ENCODE data around the gene SPANXN3.
"Not testable (repeated sequence)": the region's sequence is repeated elsewhere in the genome, so short reads cannot be mapped to it uniquely, and the experiment has no call there.

SPANXN3 gene, protein sequence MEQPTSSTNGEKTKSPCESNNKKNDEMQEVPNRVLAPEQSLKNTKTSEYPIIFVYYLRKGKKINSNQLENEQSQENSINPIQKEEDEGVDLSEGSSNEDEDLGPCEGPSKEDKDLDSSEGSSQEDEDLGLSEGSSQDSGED

GRCh38 chrX:143517375-143517774 lies at the start of gene SPANXN3:
Gene SPANXN3 (minus strand): TSS chrX:143517475. CDS start chrX:143517391, 84 bp downstream.
- H3K36me3 ChIP-seq (replicated peaks); H3K4me3 ChIP-seq (ENCODE audit: low read depth, low read length); H3K27me3 ChIP-seq (replicated peaks); in situ Hi-C loops (cut with HindIII; ENCODE audit: low pct_ligation_motif_present, low sequenced_read_pairs); H3K27ac ChIP-seq; DNase-seq: not testable (repeated sequence)

DNA sequence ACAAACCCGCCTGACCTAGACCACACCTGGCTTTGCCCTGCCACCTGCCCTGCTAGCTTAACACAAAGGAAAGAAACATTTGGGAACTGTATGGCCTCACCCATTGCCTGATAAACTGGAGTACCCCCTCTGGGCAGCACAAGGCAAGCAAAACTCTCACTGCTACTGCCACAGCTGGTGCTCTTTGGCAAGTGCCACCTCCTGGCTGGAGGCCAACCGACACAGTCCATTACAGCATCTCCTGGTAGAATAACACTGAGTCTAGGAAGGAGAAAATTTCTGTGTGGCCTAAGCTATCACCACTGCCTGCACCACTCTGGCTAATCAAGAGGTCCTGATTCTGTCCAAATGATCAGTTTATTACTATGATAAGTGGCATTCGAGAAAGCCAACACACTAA lies 18.9 kb upstream of the SPANXN3 start:
- TF ChIP-seq, protein P1, sequence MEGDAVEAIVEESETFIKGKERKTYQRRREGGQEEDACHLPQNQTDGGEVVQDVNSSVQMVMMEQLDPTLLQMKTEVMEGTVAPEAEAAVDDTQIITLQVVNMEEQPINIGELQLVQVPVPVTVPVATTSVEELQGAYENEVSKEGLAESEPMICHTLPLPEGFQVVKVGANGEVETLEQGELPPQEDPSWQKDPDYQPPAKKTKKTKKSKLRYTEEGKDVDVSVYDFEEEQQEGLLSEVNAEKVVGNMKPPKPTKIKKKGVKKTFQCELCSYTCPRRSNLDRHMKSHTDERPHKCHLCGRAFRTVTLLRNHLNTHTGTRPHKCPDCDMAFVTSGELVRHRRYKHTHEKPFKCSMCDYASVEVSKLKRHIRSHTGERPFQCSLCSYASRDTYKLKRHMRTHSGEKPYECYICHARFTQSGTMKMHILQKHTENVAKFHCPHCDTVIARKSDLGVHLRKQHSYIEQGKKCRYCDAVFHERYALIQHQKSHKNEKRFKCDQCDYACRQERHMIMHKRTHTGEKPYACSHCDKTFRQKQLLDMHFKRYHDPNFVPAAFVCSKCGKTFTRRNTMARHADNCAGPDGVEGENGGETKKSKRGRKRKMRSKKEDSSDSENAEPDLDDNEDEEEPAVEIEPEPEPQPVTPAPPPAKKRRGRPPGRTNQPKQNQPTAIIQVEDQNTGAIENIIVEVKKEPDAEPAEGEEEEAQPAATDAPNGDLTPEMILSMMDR (IDR thresholded peaks at IDR 0.05; ENCODE audit: low read depth, low read length, missing control alignments), result no peak
- no peaks in the 10 kb centered on the region for H3K36me3 ChIP-seq (replicated peaks)
- in situ Hi-C loops (cut with HindIII; ENCODE audit: low pct_ligation_motif_present, low sequenced_read_pairs), result no loop called here
- no peak overlapping the region for H3K27ac ChIP-seq
- DNase-seq, result no peak
- no peak overlapping the region for H3K4me3 ChIP-seq (ENCODE audit: low read depth, low read length)
- H3K27me3 ChIP-seq (replicated peaks), result no peaks in the 10 kb centered on the region

DNA sequence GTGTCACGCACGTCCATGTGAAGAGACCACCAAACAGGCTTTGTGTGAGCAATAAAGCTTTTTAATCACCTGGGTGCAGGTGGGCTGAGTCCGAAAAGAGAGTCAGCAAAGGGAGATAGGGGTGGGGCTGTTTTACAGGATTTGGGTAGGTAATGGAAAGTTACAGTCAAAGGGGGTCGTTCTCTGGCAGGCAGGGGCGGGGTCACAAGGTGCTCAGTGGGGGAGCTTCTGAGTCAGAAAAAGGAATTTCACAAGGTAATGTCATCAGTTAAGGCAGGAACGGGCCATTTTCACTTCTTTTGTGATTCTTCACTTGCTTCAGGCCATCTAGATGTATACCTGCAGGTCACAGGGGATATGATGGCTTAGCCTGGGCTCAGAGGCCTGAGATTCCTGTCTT lies 15.1 kb downstream of the SPANXN3 start:
- in situ Hi-C loops (cut with HindIII; ENCODE audit: low pct_ligation_motif_present, low sequenced_read_pairs), result not testable (repeated sequence)

DNA sequence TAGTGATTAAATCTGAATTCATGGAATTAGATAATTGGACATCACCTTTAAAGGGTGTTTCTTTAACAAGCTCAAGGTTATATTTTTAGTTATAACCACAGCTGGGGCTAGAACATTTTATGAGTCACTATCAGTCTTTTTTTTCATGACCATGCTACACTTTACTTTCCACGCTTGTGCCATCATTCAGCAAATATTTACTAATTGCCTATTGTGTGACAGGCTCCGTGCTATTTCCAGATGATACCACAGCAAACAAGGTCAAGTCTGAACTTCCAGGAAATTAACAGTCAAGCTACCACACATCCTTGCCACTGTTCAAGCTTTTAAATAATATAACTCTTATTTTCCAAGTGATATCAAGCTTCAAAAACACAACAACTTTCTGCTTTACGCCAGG lies 16.5 kb downstream of the SPANXN3 start:
- TF ChIP-seq, protein P1 (IDR thresholded peaks at IDR 0.05; ENCODE audit: low read depth, low read length, missing control alignments), result no peak
- H3K4me3 ChIP-seq (ENCODE audit: low read depth, low read length), result no peak overlapping the region
- in situ Hi-C loops (cut with HindIII; ENCODE audit: low pct_ligation_motif_present, low sequenced_read_pairs), result no loop called here

More for the DNA sequence above, 15.1 kb downstream of the SPANXN3 start:
- DNase-seq; H3K27ac ChIP-seq; H3K36me3 ChIP-seq (replicated peaks); H3K27me3 ChIP-seq (replicated peaks); H3K4me3 ChIP-seq (ENCODE audit: low read depth, low read length): not testable (repeated sequence)

DNA sequence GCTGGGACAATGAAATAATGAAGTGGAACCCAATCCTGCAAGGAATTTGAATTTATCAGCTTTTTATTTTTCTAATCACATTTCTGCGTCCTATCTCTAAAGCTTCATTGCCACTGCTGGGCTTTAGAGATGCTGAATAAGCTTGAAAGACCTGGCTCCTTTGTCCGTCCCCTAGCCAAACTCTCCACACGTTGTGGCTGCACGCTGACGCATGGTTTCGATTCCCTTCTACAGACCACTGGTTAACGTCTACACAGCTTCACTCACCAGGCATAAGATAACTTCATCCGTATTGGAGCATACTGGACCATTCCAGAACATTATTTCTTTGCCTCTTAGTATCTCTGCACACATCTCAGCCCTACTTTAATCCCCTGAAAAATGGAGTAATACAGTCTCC lies 31.2 kb downstream of the SPANXN3 start:
- in situ Hi-C loops (cut with HindIII; ENCODE audit: low pct_ligation_motif_present, low sequenced_read_pairs), result no loop called here
- no peak for DNase-seq
- TF ChIP-seq, protein P1 (IDR thresholded peaks at IDR 0.05; ENCODE audit: low read depth, low read length, missing control alignments), result no peak
- Histone ChIP-seq H3K36me3 (replicated peaks) (no peaks in the 10 kb centered on the region), H3K27ac (no peak overlapping the region), H3K27me3 (replicated peaks) (no peaks in the 10 kb centered on the region), H3K4me3 (ENCODE audit: low read depth, low read length) (no peak overlapping the region)

More for the DNA sequence above, 16.5 kb downstream of the SPANXN3 start:
- Histone ChIP-seq H3K27me3 (replicated peaks) (no peaks in the 10 kb centered on the region), H3K27ac (no peak overlapping the region), H3K36me3 (replicated peaks) (no peaks in the 10 kb centered on the region)
- no peak for DNase-seq

- no peaks in the 10 kb centered on the region for H3K36me3 ChIP-seq (replicated peaks)
- H3K4me3 ChIP-seq (ENCODE audit: low read depth, low read length), result no peak overlapping the region
- in situ Hi-C loops (cut with HindIII; ENCODE audit: low pct_ligation_motif_present, low sequenced_read_pairs), result no loop called here
- no peaks in the 10 kb centered on the region for H3K27me3 ChIP-seq (replicated peaks)
- no peak for DNase-seq
- TF ChIP-seq, protein P1 (IDR thresholded peaks at IDR 0.05; ENCODE audit: low read depth, low read length, missing control alignments), result no peak
- H3K27ac ChIP-seq, result no peak overlapping the region
Observed at GRCh38 chrX:143476751-143477150, 40.5 kb downstream of the SPANXN3 start.

- Histone ChIP-seq H3K27me3 (replicated peaks) (no peaks in the 10 kb centered on the region), H3K4me3 (ENCODE audit: low read depth, low read length) (no peak overlapping the region), H3K27ac (no peak overlapping the region), H3K36me3 (replicated peaks) (no peaks in the 10 kb centered on the region)
- in situ Hi-C loops (cut with HindIII; ENCODE audit: low pct_ligation_motif_present, low sequenced_read_pairs), result no loop called here
- TF ChIP-seq, protein P1 (IDR thresholded peaks at IDR 0.05; ENCODE audit: low read depth, low read length, missing control alignments), result no peak
- DNase-seq, result no peak
Observed at GRCh38 chrX:143472347-143472938, 44.8 kb downstream of the SPANXN3 start.

Measured in brain microvascular endothelial cell (primary cell).